Upper lobe of right lung (tissue), 1 donor: ENCODE measurements around the gene GDF7. TPM values are rescaled to one million over a fixed set of nuclear protein-coding genes. Genes with fewer than 3 reads are reported as not detected.

Experiments
- ATAC-seq: fragments of 200-7000 bp; cut with Tn5 transposase; one replicate; pipeline ENCODE4 v1.9.1; 2020; ENCODE audit warnings: mild to moderate bottlenecking, moderate library complexity
- DNase-seq: peaks from one replicate; pipeline ENCODE4 v3.0.0-alpha.2; 2020
- H3K27ac ChIP-seq: fragments of 200-600 bp; one replicate; pipeline ENCODE4 v1.8.0; 2022
- H3K27me3 ChIP-seq: fragments of 200-600 bp; one replicate; pipeline ENCODE4 v1.8.0; 2022; ENCODE audit warnings: mild to moderate bottlenecking
- H3K36me3 ChIP-seq: fragments of 200-600 bp; one replicate; pipeline ENCODE4 v1.8.0; 2022
- H3K4me1 ChIP-seq: fragments of 200-600 bp; one replicate; pipeline ENCODE4 v1.8.0; 2022
- H3K4me3 ChIP-seq: fragments of 200-600 bp; one replicate; pipeline ENCODE4 v1.8.0; 2022; ENCODE audit warnings: mild to moderate bottlenecking
- H3K9me3 ChIP-seq: fragments of 200-600 bp; one replicate; pipeline ENCODE4 v1.8.0; 2022
- CTCF ChIP-seq: fragments of 200-600 bp; IDR thresholded peaks from one replicate; pipeline ENCODE4 v1.8.0; 2022; ENCODE audit warnings: antibody characterized with exemption
- intact Hi-C: fragments of 100-400 bp; cut with DNase I; formaldehyde crosslinking; loops from one replicate; pipeline ENCODE4 v1.11.0; 2022
- total RNA-seq: library from RNA; stranded (reverse); fragmentation: NEBNext Ultra II Directional; extraction: Animal tissue kit (Norgen Biotek cat#: 25700); gene quantifications from one replicate; pipeline ENCODE4 v1.2.1, GENCODE V29; 2021
- donor health status: DM: no; HTN: yes; CAD: no; lungs with severe emphysema.

The GDF7 gene
- total RNA-seq, 1 donor from 2014 or later = 0.72 TPM

GRCh38 chr2:20666005-20666303, 990 bp upstream of the GDF7 start:
- no peak overlapping the region for H3K27ac ChIP-seq
- peaks cover 18% of the 10 kb centered on the region for H3K4me1 ChIP-seq
- DNase-seq (no peak), ATAC-seq (no peak)
- H3K9me3 ChIP-seq = no peaks in the 10 kb centered on the region
- H3K4me3 ChIP-seq = peak overlapping the region; percentile 42
- intact Hi-C loops = no loop called here
- H3K36me3 ChIP-seq = no peaks in the 10 kb centered on the region
- H3K27me3 ChIP-seq = peaks cover 85% of the 10 kb centered on the region
- TF ChIP-seq CTCF = no peak

- peaks cover 90% of the 10 kb centered on the region for H3K27me3 ChIP-seq
- DNase-seq = peak; percentile 57
These were observed 197 bp downstream of the GDF7 start for GRCh38 chr2:20667151-20667530.

GRCh38 chr2:20667531-20668401, 822 bp downstream of the GDF7 start:
- peaks cover 18% of the 10 kb centered on the region for H3K4me1 ChIP-seq
- peak; percentile 7 for ATAC-seq
- peaks cover 90% of the 10 kb centered on the region for H3K27me3 ChIP-seq

More at GRCh38 chr2:20667151-20667530, 197 bp downstream of the GDF7 start:
- Histone ChIP-seq H3K4me1 (peaks cover 18% of the 10 kb centered on the region), H3K36me3 (no peaks in the 10 kb centered on the region), H3K27ac (no peak overlapping the region), H3K4me3 (peak overlapping the region; percentile 42), H3K9me3 (no peaks in the 10 kb centered on the region)
- intact Hi-C loops = no loop called here
- ATAC-seq = no peak
- TF ChIP-seq CTCF = no peak

GRCh38 chr2:20668451-20668850, 1.5 kb downstream of the GDF7 start:
- TF ChIP-seq CTCF = no peak
- Histone ChIP-seq H3K36me3 (no peaks in the 10 kb centered on the region), H3K4me3 (no peak overlapping the region), H3K9me3 (no peaks in the 10 kb centered on the region), H3K27ac (no peak overlapping the region), H3K4me1 (peaks cover 18% of the 10 kb centered on the region), H3K27me3 (peaks cover 90% of the 10 kb centered on the region)
- intact Hi-C loops = no loop called here
- ATAC-seq (no peak), DNase-seq (no peak)

More at GRCh38 chr2:20667531-20668401, 822 bp downstream of the GDF7 start:
- Histone ChIP-seq H3K27ac (no peak overlapping the region), H3K4me3 (peak overlapping the region; percentile 40), H3K36me3 (no peaks in the 10 kb centered on the region), H3K9me3 (no peaks in the 10 kb centered on the region)
- intact Hi-C loops = no loop called here
- no peak for TF ChIP-seq CTCF
- peak; percentile 63 for DNase-seq

GRCh38 chr2:20668871-20669475, 2.0 kb downstream of the GDF7 start:
- Histone ChIP-seq H3K9me3 (no peaks in the 10 kb centered on the region), H3K36me3 (no peaks in the 10 kb centered on the region), H3K27me3 (peaks cover 91% of the 10 kb centered on the region), H3K4me3 (no peak overlapping the region), H3K4me1 (peaks cover 18% of the 10 kb centered on the region), H3K27ac (no peak overlapping the region)
- no peak for TF ChIP-seq CTCF
- intact Hi-C loops = no loop called here
- DNase-seq (peak; percentile 42), ATAC-seq (no peak)
